Measurements from ENCODE around the gene BRCC3.

The BRCC3 gene

GRCh38 chrX:155065035-155065734, 6.1 kb upstream of the BRCC3 start:
- TF ChIP-seq CTCF (IDR thresholded peaks at IDR 0.05; ENCODE audit: extremely low read depth, missing control alignments): no peak
- no peak for DNase-seq (ENCODE audit: low spot score)

- DNase-seq (ENCODE audit: low spot score): no peak
- no peak for TF ChIP-seq CTCF (IDR thresholded peaks at IDR 0.05; ENCODE audit: extremely low read depth, missing control alignments)
These were observed 3.1 kb upstream of the BRCC3 start for GRCh38 chrX:155068165-155068564.

- no peak for TF ChIP-seq CTCF (IDR thresholded peaks at IDR 0.05; ENCODE audit: extremely low read depth, missing control alignments)
- no peak for DNase-seq (ENCODE audit: low spot score)
These were observed 1.9 kb upstream of the BRCC3 start for GRCh38 chrX:155069414-155069813.

GRCh38 chrX:155070038-155070437, 1.3 kb upstream of the BRCC3 start:
- TF ChIP-seq CTCF (IDR thresholded peaks at IDR 0.05; ENCODE audit: extremely low read depth, missing control alignments): no peak
- DNase-seq (ENCODE audit: low spot score): no peak

GRCh38 chrX:155070663-155070974, 689 bp upstream of the BRCC3 start:
- no peak for TF ChIP-seq CTCF (IDR thresholded peaks at IDR 0.05; ENCODE audit: extremely low read depth, missing control alignments)
- no peak for DNase-seq (ENCODE audit: low spot score)

GRCh38 chrX:155071694-155072280, 479 bp downstream of the BRCC3 start:
- no peak for TF ChIP-seq CTCF (IDR thresholded peaks at IDR 0.05; ENCODE audit: extremely low read depth, missing control alignments)
- DNase-seq (ENCODE audit: low spot score): no peak

GRCh38 chrX:155086202-155086840, 15.0 kb downstream of the BRCC3 start:
- peak; percentile 18 for TF ChIP-seq CTCF (IDR thresholded peaks at IDR 0.05; ENCODE audit: extremely low read depth, missing control alignments)
- no peak for DNase-seq (ENCODE audit: low spot score)
